Heart right ventricle (tissue), 16 donors: ENCODE results near the gene CLEC19A. TPM values are rescaled to one million over a fixed set of nuclear protein-coding genes. Genes with fewer than 3 reads are reported as not detected.

Experiments
- ATAC-seq, 8 donors: fragments of 200-7000 bp; cut with Tn5 transposase; one replicate each; pipeline ENCODE4 v1.9.1; 2020; ENCODE audit warnings: mild to moderate bottlenecking in 8 of 8, moderate library complexity in 8 of 8, moderate number of reproducible peaks in 1 of 8
- DNase-seq, 2 donors: peaks; one replicate each; pipeline ENCODE4 v3.0.0-alpha.2; 2020
- H3K27ac ChIP-seq, 10 donors: fragments of 200-600 bp; sonication (generic) in 2 of 10; one replicate each; pipeline versions ENCODE4 v1.5.0 to v1.8.0; 2020 to 2022; ENCODE audit warnings: mild to moderate bottlenecking in 3 of 10
- H3K27me3 ChIP-seq, 7 donors: fragments of 200-600 bp; one replicate each; pipeline ENCODE4 v1.8.0; 2021 to 2022; ENCODE audit warnings: mild to moderate bottlenecking in 2 of 7
- H3K36me3 ChIP-seq, 9 donors: fragments of 200-600 bp; sonication (generic) in 1 of 9; one replicate each; pipeline versions ENCODE4 v1.5.0 to v1.8.0; 2020 to 2022; ENCODE audit warnings: mild to moderate bottlenecking in 2 of 9
- H3K4me1 ChIP-seq, 9 donors: fragments of 200-600 bp; sonication (generic) in 1 of 9; one replicate each; pipeline versions ENCODE4 v1.5.0 to v1.8.0; 2020 to 2022; ENCODE audit warnings: mild to moderate bottlenecking in 4 of 9
- H3K4me3 ChIP-seq, 10 donors: fragments of 200-600 bp; sonication (generic) in 2 of 10; one replicate each; pipeline versions ENCODE4 v1.5.0 to v1.8.0; 2020 to 2022; ENCODE audit warnings: mild to moderate bottlenecking in 7 of 10, moderate library complexity in 2 of 10
- H3K9me3 ChIP-seq, 11 donors: fragments of 200-600 bp in 10 of 11; sonication (generic) in 2 of 11; one replicate each; pipeline versions ENCODE4 v1.5.0 to v1.8.0; 2013 to 2022; ENCODE audit warnings: mild to moderate bottlenecking in 2 of 11, control low read depth in 1 of 11, moderate library complexity in 1 of 11
- WGBS, 2 donors: extraction: QIAGEN DNeasy Blood & Tissue Kit; methylation state at CpG; one replicate each; pipeline ENCODE4 v1.1.7; 2013; ENCODE audit warnings: inconsistent platforms in 1 of 2; 5-methylcytosine and 5-hydroxymethylcytosine counted together
- intact Hi-C, 10 donors: fragments of 100-400 bp; cut with DNase I; formaldehyde crosslinking; loops; one replicate each; pipeline versions ENCODE4 v1.11.1 to v1.14.2; 2022
- polyA plus RNA-seq, 2 donors: library from polyadenylated mRNA; stranded (reverse); fragments of 200-250 nt; gene quantifications; one replicate each; pipeline ENCODE4 v1.2.3, GENCODE V29; 2013
- total RNA-seq, 10 donors: library from RNA; stranded (reverse); fragmentation: NEBNext Ultra II Directional in 3 of 10; extraction: Animal tissue kit (Norgen Biotek cat#: 25700) in 3 of 10; gene quantifications; one replicate each; pipeline versions ENCODE4 v1.2.1 to v1.2.4, GENCODE V29; 2021 to 2023
- TF ChIP-seq, protein P1 (sequence below), 9 donors: fragments of 200-600 bp; sonication (generic) in 2 of 9; IDR thresholded peaks; one replicate each; pipeline versions ENCODE4 v1.5.0 to v1.8.0; 2021 to 2022; ENCODE audit warnings: antibody characterized with exemption in 9 of 9, mild to moderate bottlenecking in 5 of 9, moderate library complexity in 1 of 9
- donor health status: Arrhythmogenic right ventricular cardiomyopathy.
- donor health status: ischemic (EF 13 %, LVEDD 7.1; RV severe dilation, severe dysfunction).
- donor health status: healthy with polysubstance abuse.
- donor health status: DM: no; HTN: yes; CAD: no.
- donor health status: DM: no; HTN: no; CAD: no.
- donor health status: ischemic (EF 25% LVEDD 6.9; RV normal size, moderate dysfunction).
- donor health status: ischemic (EF 25% LVEDD 5.7; RV mildly dilated, moderate dysfunction).
- donor health status: healthy.
- donor health status: DM: yes; HTN: yes; CAD: no.
- donor health status: Ischemic cardiomyopathy.
- donor health status: ischemic (EF 35%, LVEDD 5.7; RV mildly dilated, moderate dysfunction).
- donor health status: nonischemic (EF 11% LVEDD 7.7; RV severe dilation, severe dysfunction).
- donor health status: DM: yes; HTN: yes; CAD: no.
- donor health status: PGD.
- donor health status: ischemic (EF 29% LVEDD 5.4; RV normal size, mild dysfunction).
- donor health status: nonischemic (EF 23%, LVEDD 6.1; RV moderate dilation, normal function).

CLEC19A gene
- total and polyA plus RNA-seq, 12 donors, result not detected

DNA sequence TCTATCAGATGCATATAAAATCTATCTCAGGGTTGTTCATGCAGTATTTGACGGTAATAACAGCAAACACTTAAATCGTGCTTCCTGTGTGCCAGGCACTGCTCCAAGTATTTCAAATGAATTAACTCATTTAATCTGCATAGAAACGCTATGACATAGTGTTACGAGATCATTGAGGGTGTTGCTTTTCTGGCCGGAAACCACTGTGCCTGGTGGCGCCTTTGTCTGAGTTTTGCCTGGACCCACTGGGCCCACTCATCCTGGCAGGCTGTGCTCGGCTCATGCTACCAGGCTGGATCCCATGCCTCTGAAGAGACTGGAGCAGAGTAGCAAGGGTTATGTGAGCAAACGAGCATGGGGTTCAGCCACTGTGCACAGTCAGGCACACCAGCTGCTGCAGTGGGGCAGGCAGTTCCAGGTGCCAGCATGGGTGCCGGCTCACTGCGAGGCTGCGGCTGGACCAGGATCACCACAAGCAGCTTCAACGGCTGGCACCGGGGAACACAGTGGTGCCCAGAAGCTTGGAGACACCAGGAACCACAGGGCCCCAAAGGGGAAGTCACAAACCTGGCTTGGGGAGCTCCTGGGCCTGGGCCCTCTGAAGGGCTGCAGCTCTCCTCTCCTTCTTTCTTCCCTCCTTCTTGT is 45.9 kb upstream of the CLEC19A start:
- no peak overlapping the region for H3K4me3 ChIP-seq
- intact Hi-C loops, result no loop called here
- no peak overlapping the region for H3K27ac ChIP-seq
- ATAC-seq (no peak), DNase-seq (no peak)
- TF ChIP-seq, protein P1, sequence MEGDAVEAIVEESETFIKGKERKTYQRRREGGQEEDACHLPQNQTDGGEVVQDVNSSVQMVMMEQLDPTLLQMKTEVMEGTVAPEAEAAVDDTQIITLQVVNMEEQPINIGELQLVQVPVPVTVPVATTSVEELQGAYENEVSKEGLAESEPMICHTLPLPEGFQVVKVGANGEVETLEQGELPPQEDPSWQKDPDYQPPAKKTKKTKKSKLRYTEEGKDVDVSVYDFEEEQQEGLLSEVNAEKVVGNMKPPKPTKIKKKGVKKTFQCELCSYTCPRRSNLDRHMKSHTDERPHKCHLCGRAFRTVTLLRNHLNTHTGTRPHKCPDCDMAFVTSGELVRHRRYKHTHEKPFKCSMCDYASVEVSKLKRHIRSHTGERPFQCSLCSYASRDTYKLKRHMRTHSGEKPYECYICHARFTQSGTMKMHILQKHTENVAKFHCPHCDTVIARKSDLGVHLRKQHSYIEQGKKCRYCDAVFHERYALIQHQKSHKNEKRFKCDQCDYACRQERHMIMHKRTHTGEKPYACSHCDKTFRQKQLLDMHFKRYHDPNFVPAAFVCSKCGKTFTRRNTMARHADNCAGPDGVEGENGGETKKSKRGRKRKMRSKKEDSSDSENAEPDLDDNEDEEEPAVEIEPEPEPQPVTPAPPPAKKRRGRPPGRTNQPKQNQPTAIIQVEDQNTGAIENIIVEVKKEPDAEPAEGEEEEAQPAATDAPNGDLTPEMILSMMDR (IDR thresholded peaks at IDR 0.05), result no peak
- H3K9me3 ChIP-seq, result peaks cover 0 to 30% (median 15%) of the 10 kb centered on the region in 11 donors
- H3K27me3 ChIP-seq, result no peaks in the 10 kb centered on the region
- H3K4me1 ChIP-seq, result no peaks in the 10 kb centered on the region
- peaks cover 0 to 8% (median 0%) of the 10 kb centered on the region in 9 donors for H3K36me3 ChIP-seq
- 92 to 94% methylated on average over 13 of the region's 13 CpGs for WGBS, 2 donors

DNA sequence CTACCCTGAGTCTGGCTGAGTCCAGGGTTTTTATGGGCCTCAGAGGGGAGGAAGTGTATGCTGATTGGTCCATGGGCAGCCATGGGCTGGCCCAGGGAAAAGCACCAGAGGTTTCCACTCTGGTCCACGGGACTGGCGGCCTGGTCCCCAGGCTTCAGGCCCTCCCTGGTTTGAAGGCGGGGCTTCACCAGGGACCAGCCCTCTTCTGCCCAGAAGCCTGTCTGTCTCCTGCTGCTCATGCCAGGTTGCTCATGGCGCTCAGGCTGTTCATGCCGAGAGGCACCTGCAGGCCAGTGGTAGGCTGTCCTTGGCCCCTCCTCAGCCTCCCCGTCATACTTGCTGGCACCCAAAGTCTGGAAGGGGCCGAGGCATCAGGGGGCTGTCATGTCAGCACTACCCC is 45.0 kb upstream of the CLEC19A start:
- ATAC-seq (no peak), DNase-seq (no peak)
- H3K4me3 ChIP-seq, result no peak overlapping the region
- whole genome bisulfite sequencing, 2 donors, result 94 to 96% methylated on average over 7 of the region's 7 CpGs
- H3K9me3 ChIP-seq, result peaks cover 0 to 21% (median 6%) of the 10 kb centered on the region in 11 donors
- TF ChIP-seq, protein P1 (IDR thresholded peaks at IDR 0.05), result no peak
- H3K27me3 ChIP-seq, result no peaks in the 10 kb centered on the region
- no peak overlapping the region for H3K27ac ChIP-seq
- no peaks in the 10 kb centered on the region for H3K36me3 ChIP-seq
- intact Hi-C loops, result no loop called here
- no peaks in the 10 kb centered on the region for H3K4me1 ChIP-seq

DNA sequence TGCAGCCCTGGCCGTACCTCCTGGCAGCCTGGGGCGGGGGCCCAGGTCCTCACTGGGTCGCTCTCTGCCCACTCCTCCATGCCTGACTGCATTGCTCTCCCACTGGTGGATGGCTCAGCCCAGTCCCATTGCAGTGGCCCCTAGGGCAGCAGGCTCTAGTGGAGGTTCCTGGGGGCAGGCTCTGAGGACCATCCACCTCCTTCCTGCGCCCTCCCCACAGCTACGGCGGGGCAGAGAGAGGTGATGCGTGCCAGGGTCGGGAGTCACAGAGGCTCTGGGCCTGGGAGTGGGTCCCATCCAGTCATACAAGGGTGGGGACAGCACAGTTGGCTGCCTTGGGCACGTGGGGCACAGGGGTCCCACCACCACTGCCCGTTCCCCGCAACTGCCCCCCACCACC is 44.0 kb upstream of the CLEC19A start:
- H3K4me1 ChIP-seq, result no peaks in the 10 kb centered on the region
- WGBS, 2 donors, result 91 to 95% methylated on average over 11 of the region's 11 CpGs
- DNase-seq (no peak), ATAC-seq (no peak)
- intact Hi-C loops, result no loop called here
- no peak overlapping the region for H3K4me3 ChIP-seq
- no peaks in the 10 kb centered on the region for H3K36me3 ChIP-seq
- H3K9me3 ChIP-seq, result peaks cover 0 to 11% (median 0%) of the 10 kb centered on the region in 11 donors
- no peaks in the 10 kb centered on the region for H3K27me3 ChIP-seq
- TF ChIP-seq, protein P1 (IDR thresholded peaks at IDR 0.05), result no peak
- no peak overlapping the region for H3K27ac ChIP-seq

DNA sequence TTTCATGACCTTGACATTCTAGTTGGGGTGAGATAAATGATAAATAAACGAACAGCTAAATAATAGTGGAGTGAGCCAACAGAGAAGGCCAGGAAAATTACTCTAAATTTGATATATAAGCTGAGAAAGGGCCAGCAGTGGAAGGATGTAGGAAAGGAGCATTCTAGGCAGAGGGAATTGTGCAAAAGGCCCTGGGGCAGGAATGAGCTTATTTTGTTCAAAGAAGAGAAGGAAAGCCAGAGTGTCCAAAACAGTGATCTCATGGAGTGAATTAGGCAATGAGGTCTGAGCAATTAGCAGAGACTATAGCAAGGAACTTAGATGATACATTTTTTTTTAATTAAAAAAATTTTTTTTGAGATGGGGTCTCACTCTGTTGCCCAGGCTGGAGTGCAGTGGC is 43.3 kb upstream of the CLEC19A start:
- TF ChIP-seq, protein P1 (IDR thresholded peaks at IDR 0.05), result no peak
- 42 to 48% methylated on average over 1 of the region's 1 CpG for WGBS, 2 donors
- no peak for ATAC-seq
- Histone ChIP-seq H3K27ac (no peak overlapping the region), H3K27me3 (no peaks in the 10 kb centered on the region), H3K4me1 (no peaks in the 10 kb centered on the region), H3K4me3 (no peak overlapping the region), H3K9me3 (peaks cover 0 to 11% (median 0%) of the 10 kb centered on the region in 11 donors), H3K36me3 (no peaks in the 10 kb centered on the region)
- no peak for DNase-seq
- intact Hi-C loops, result no loop called here
